ENCODE measurements around the gene KCNH2. TPM values are rescaled to one million over a fixed set of nuclear protein-coding genes. Genes with fewer than 3 reads are reported as not detected.

The KCNH2 gene
- total RNA-seq, 2 donors from 2014 or later = 3.6 to 5.3 TPM

- no peak for ATAC-seq
- intact Hi-C loops (cut with DNase I) = no loop called here
- peaks cover 2% of the 10 kb centered on the region for H3K4me1 ChIP-seq
- no peaks in the 10 kb centered on the region for H3K9me3 ChIP-seq
- TF ChIP-seq, protein P1, sequence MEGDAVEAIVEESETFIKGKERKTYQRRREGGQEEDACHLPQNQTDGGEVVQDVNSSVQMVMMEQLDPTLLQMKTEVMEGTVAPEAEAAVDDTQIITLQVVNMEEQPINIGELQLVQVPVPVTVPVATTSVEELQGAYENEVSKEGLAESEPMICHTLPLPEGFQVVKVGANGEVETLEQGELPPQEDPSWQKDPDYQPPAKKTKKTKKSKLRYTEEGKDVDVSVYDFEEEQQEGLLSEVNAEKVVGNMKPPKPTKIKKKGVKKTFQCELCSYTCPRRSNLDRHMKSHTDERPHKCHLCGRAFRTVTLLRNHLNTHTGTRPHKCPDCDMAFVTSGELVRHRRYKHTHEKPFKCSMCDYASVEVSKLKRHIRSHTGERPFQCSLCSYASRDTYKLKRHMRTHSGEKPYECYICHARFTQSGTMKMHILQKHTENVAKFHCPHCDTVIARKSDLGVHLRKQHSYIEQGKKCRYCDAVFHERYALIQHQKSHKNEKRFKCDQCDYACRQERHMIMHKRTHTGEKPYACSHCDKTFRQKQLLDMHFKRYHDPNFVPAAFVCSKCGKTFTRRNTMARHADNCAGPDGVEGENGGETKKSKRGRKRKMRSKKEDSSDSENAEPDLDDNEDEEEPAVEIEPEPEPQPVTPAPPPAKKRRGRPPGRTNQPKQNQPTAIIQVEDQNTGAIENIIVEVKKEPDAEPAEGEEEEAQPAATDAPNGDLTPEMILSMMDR (IDR thresholded peaks at IDR 0.05) = no peak
- TF ChIP-seq POLR2A (IDR thresholded peaks at IDR 0.05) = no peak
- 53 to 57% methylated on average over 8 of the region's 8 CpGs for WGBS, 2 donors
- no peak overlapping the region for H3K4me3 ChIP-seq
- DNase-seq = no peak
- no peaks in the 10 kb centered on the region for H3K27me3 ChIP-seq
- no peak overlapping the region for H3K27ac ChIP-seq
- H3K36me3 ChIP-seq (replicated peaks in 1 of 2; ENCODE audit: insufficient read depth in 1 of 2, low read depth in 2 of 2) = no peaks in the 10 kb centered on the region
Observed at GRCh38 chr7:150909200-150909995, 68.7 kb downstream of the KCNH2 start.

DNA sequence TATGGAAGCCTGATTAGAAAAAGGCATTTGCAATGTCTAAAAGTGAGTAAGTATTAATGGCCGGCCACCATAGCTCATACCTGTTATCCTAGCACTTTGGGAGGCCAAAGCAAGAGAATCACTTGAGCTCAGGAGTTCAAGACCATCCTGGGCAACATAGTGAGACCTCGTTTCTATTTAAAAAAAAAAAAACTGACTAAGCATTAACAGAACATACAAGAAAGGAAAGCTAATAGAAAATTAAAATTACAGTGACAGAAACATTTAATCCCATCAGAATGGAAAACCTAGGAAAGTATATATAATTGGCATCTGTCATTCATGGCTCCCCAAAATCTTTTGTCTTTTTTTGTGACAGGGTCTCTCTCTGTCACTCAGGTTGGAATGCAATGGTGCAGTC, 69.9 kb downstream of the KCNH2 start:
- intact Hi-C loops (cut with DNase I) = no loop called here

DNA sequence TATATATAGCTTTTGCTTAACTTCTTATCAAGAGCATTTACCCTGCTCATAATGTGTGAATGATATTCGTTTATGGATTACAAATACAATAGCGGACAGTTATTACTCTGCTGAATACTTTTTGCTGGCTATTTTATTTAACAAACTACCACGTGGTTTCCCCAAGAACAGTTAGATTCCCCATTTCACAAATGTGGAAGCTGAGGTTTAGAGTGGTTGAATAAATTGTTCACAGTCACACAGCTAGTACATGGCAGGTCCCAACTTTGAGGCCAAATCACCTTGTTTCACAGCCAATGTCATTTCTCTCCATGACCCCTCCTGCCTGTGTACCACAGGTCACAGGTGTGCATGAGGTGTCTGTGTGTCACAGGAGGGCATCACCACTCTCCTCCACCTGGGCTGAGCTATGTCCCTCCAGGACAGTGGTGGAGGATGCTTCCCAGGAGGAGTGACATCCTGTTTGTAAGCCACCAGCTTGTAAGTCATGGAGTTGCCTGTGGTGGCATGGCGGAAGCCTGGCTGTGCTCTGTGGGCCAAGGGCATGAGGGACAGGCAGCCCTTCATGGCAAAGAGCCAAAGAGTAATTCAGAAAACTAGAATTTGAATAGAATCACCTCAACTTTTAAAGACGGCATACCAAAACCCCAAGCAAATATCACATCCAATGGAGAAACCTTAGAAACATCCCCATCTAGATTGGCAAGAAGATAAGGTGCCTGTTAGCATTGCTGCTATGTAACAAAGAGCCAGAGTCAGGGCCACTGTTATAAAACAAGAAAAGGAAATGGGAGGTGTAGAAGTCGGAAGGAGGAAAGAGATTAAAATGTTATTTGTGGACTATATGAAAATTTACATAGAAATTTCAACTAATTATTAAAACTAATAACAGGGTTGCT, 73.9 kb downstream of the KCNH2 start:
- H3K27me3 ChIP-seq = no peaks in the 10 kb centered on the region
- peak overlapping the region; percentile 3 to 75 (median 58) for H3K27ac ChIP-seq
- H3K36me3 ChIP-seq (replicated peaks in 1 of 2; ENCODE audit: insufficient read depth in 1 of 2, low read depth in 2 of 2) = no peaks in the 10 kb centered on the region
- TF ChIP-seq, protein P1 (IDR thresholded peaks at IDR 0.05) = no peak
- TF ChIP-seq POLR2A (IDR thresholded peaks at IDR 0.05) = no peak
- H3K4me3 ChIP-seq = no peak overlapping the region
- intact Hi-C loops (cut with DNase I) = no loop called here
- H3K4me1 ChIP-seq = peaks cover 27% of the 10 kb centered on the region
- WGBS, 2 donors = 54 to 60% methylated on average over 6 of the region's 6 CpGs
- peak; percentile 3 for ATAC-seq
- DNase-seq = no peak
- no peaks in the 10 kb centered on the region for H3K9me3 ChIP-seq

More for the DNA sequence above, 69.9 kb downstream of the KCNH2 start:
- ATAC-seq = no peak
- no peak overlapping the region for H3K27ac ChIP-seq
- H3K4me1 ChIP-seq = peaks cover 5% of the 10 kb centered on the region
- H3K9me3 ChIP-seq = no peaks in the 10 kb centered on the region
- TF ChIP-seq, protein P1 (IDR thresholded peaks at IDR 0.05) = no peak
- no peak for TF ChIP-seq POLR2A (IDR thresholded peaks at IDR 0.05)
- DNase-seq = no peak
- no peaks in the 10 kb centered on the region for H3K27me3 ChIP-seq
- no peaks in the 10 kb centered on the region for H3K36me3 ChIP-seq (replicated peaks in 1 of 2; ENCODE audit: insufficient read depth in 1 of 2, low read depth in 2 of 2)
- WGBS, 2 donors = 51 to 61% methylated on average over 2 of the region's 2 CpGs
- H3K4me3 ChIP-seq = no peak overlapping the region

DNA sequence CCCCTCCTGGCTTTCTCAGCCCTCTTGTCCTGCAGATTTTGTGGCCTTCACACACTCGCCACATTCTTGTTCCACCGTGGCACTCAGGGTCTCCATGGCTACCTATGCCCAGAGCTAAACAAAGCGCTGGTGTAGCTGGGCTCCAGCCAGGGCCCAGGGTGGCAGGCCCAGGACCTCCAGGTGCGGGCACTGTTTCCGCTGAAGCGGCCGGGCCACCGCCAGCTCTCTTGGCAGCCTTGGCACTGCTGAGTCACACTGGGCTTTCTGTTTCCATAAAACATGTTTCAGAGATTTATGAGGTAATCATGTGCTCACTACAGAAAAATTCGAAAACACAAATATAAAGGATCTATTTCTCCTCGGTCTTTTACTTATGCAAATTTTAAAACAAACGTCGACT, 74.5 kb downstream of the KCNH2 start:
- Histone ChIP-seq H3K27me3 (no peaks in the 10 kb centered on the region), H3K4me1 (peaks cover 29% of the 10 kb centered on the region), H3K9me3 (no peaks in the 10 kb centered on the region), H3K36me3 (replicated peaks in 1 of 2; ENCODE audit: insufficient read depth in 1 of 2, low read depth in 2 of 2) (no peaks in the 10 kb centered on the region), H3K27ac (peak overlapping the region; percentile 3 to 75 (median 58)), H3K4me3 (no peak overlapping the region)
- intact Hi-C loops (cut with DNase I) = no loop called here
- 40 to 43% methylated on average over 12 of the region's 12 CpGs for WGBS, 2 donors
- no peak for TF ChIP-seq POLR2A (IDR thresholded peaks at IDR 0.05)
- TF ChIP-seq, protein P1 (IDR thresholded peaks at IDR 0.05) = no peak
- DNase-seq (peak; percentile 74 to 86 (median 84)), ATAC-seq (peak; percentile 94)

Data from body of pancreas (tissue), 4 donors.